Measurements from ENCODE around the gene MPHOSPH9.

Gene MPHOSPH9

GRCh38 chr12:123109319-123109772 lies 123.6 kb downstream of the MPHOSPH9 start:
- H3K4me3 ChIP-seq (ENCODE audit: low read depth, low read length), result no peak overlapping the region
- no peak for DNase-seq (ENCODE audit: low read depth)
- TF ChIP-seq CTCF (IDR thresholded peaks at IDR 0.05; ENCODE audit: low read depth, low read length, missing control alignments), result no peak

- H3K4me3 ChIP-seq (ENCODE audit: low read depth, low read length), result no peak overlapping the region
- no peak for DNase-seq (ENCODE audit: low read depth)
- TF ChIP-seq CTCF (IDR thresholded peaks at IDR 0.05; ENCODE audit: low read depth, low read length, missing control alignments), result no peak
Measured at GRCh38 chr12:123108682-123109066, 124.3 kb downstream of the MPHOSPH9 start.

- no peak for DNase-seq (ENCODE audit: low read depth)
- H3K4me3 ChIP-seq (ENCODE audit: low read depth, low read length), result no peak overlapping the region
- no peak for TF ChIP-seq CTCF (IDR thresholded peaks at IDR 0.05; ENCODE audit: low read depth, low read length, missing control alignments)
Measured at GRCh38 chr12:123107926-123108681, 124.8 kb downstream of the MPHOSPH9 start.

GRCh38 chr12:123106640-123107359 lies 126.1 kb downstream of the MPHOSPH9 start:
- DNase-seq (ENCODE audit: low read depth), result no peak
- H3K4me3 ChIP-seq (ENCODE audit: low read depth, low read length), result no peak overlapping the region
- no peak for TF ChIP-seq CTCF (IDR thresholded peaks at IDR 0.05; ENCODE audit: low read depth, low read length, missing control alignments)

- TF ChIP-seq CTCF (IDR thresholded peaks at IDR 0.05; ENCODE audit: low read depth, low read length, missing control alignments), result no peak
- DNase-seq (ENCODE audit: low read depth), result no peak
- H3K4me3 ChIP-seq (ENCODE audit: low read depth, low read length), result no peak overlapping the region
Measured at GRCh38 chr12:123105211-123105826, 127.6 kb downstream of the MPHOSPH9 start.

GRCh38 chr12:123104809-123105208 lies 128.1 kb downstream of the MPHOSPH9 start:
- DNase-seq (ENCODE audit: low read depth), result no peak
- H3K4me3 ChIP-seq (ENCODE audit: low read depth, low read length), result no peak overlapping the region
- no peak for TF ChIP-seq CTCF (IDR thresholded peaks at IDR 0.05; ENCODE audit: low read depth, low read length, missing control alignments)

All from GM12864 (cell line).